Neural cell (in vitro differentiated cells): ENCODE data around the gene PUM2. TPM values are rescaled to one million over a fixed set of nuclear protein-coding genes. Genes with fewer than 3 reads are reported as not detected.
A peak's percentile ranks its signal among the peaks of the same experiment; 100 is the strongest.

Experiments used
- H2AFZ ChIP-seq: fragments of 200-600, 300-800 bp; sonication (generic), shearing (Covaris generic); 2 replicates; pipeline ENCODE4 v1.6.0; 2014; ENCODE audit warnings: low read depth, mild to moderate bottlenecking, antibody characterized with exemption, low read length, moderate library complexity
- H3F3A ChIP-seq: fragments of 200-600 bp; shearing (Covaris generic); 2 replicates; pipeline ENCODE4 v1.6.1; 2016; ENCODE audit warnings: mild to moderate bottlenecking, moderate library complexity, mixed read lengths, antibody characterized with exemption, low read length; ENCODE audit not compliant: insufficient read depth, poor library complexity, severe bottlenecking
- H3K27ac ChIP-seq: fragments of 200-600, 300-800 bp; sonication (generic), shearing (Covaris generic); 2 replicates; pipeline ENCODE4 v1.5.1; 2014; ENCODE audit warnings: mild to moderate bottlenecking, low read length, moderate library complexity
- H3K27me3 ChIP-seq: fragments of 300-800, 200-600 bp; sonication (generic), shearing (Covaris generic); 2 replicates; pipeline ENCODE4 v1.6.0; 2014; ENCODE audit warnings: mild to moderate bottlenecking, low read depth, low read length, moderate library complexity; ENCODE audit not compliant: insufficient read depth
- H3K36me3 ChIP-seq: fragments of 300-800, 200-600 bp; sonication (generic), shearing (Covaris generic); 2 replicates; pipeline ENCODE4 v1.5.1; 2014; ENCODE audit warnings: mild to moderate bottlenecking, antibody characterized with exemption, low read length, moderate library complexity; ENCODE audit not compliant: insufficient read depth
- H3K4me2 ChIP-seq: fragments of 300-800, 200-600 bp; sonication (generic), shearing (Covaris generic); 2 replicates; pipeline ENCODE4 v1.6.0; 2014; ENCODE audit warnings: mild to moderate bottlenecking, low read length
- H3K4me3 ChIP-seq: fragments of 300-800, 200-600 bp; sonication (generic), shearing (Covaris generic); 2 replicates; pipeline ENCODE4 v1.5.1; 2014; ENCODE audit warnings: mild to moderate bottlenecking, low read length, moderate library complexity
- H3K79me2 ChIP-seq: fragments of 200-600 bp; shearing (Covaris generic); replicated peaks from 2 replicates; pipeline ENCODE4 v1.6.0; 2014; ENCODE audit warnings: mild to moderate bottlenecking, low read length, moderate library complexity; ENCODE audit not compliant: insufficient read depth
- H3K9ac ChIP-seq: fragments of 300-800, 200-600 bp; sonication (generic), shearing (Covaris generic); 2 replicates; pipeline ENCODE4 v1.6.1; 2016; ENCODE audit warnings: mild to moderate bottlenecking, low read length, mixed read lengths
- H3K9me2 ChIP-seq: fragments of 200-600 bp; shearing (Covaris generic); 2 replicates; pipeline ENCODE4 v1.6.1; 2016; ENCODE audit warnings: mild to moderate bottlenecking, low read length, mixed read lengths; ENCODE audit not compliant: insufficient read depth
- H3K9me3 ChIP-seq: fragments of 200-600, 300-800 bp; sonication (generic), shearing (Covaris generic); 2 replicates; pipeline ENCODE4 v1.6.1; 2016; ENCODE audit warnings: mild to moderate bottlenecking, mixed run types, low read length, moderate library complexity, mixed read lengths
- H4K20me1 ChIP-seq: fragments of 200-600 bp; shearing (Covaris generic); 2 replicates; pipeline ENCODE4 v1.6.1; 2016; ENCODE audit warnings: mild to moderate bottlenecking, mixed run types; ENCODE audit not compliant: insufficient read depth
- EP300 ChIP-seq: fragments of 450-650 bp; conservative IDR thresholded peaks from 2 replicates; pipeline ENCODE4 v1.6.1; 2014; ENCODE audit warnings: antibody characterized with exemption, mild to moderate bottlenecking, moderate library complexity; ENCODE audit not compliant: poor library complexity, severe bottlenecking
- EZH2 ChIP-seq: fragments of 200-600, 300-800 bp; shearing (Covaris generic), sonication (generic); IDR thresholded peaks from 2 replicates; pipeline ENCODE4 v1.6.1; 2014; ENCODE audit warnings: antibody characterized with exemption, low read length, borderline replicate concordance, mild to moderate bottlenecking; ENCODE audit not compliant: insufficient read depth, poor library complexity, severe bottlenecking
- MXI1 ChIP-seq: fragments of 450-650 bp; conservative IDR thresholded peaks from 2 replicates; pipeline ENCODE4 v1.6.1; 2014; ENCODE audit warnings: antibody characterized with exemption, mild to moderate bottlenecking; ENCODE audit not compliant: poor library complexity, severe bottlenecking
- POLR2AphosphoS5 ChIP-seq: IDR thresholded peaks from 2 replicates; pipeline ENCODE4 v1.6.1; 2012
- RAD21 ChIP-seq: fragments of 450-650 bp; conservative IDR thresholded peaks from 2 replicates; pipeline ENCODE4 v1.6.1; 2014; ENCODE audit warnings: antibody characterized with exemption, mild to moderate bottlenecking, moderate library complexity
- REST ChIP-seq: IDR thresholded peaks from 2 replicates; pipeline ENCODE4 v1.6.1; 2012; ENCODE audit warnings: borderline replicate concordance
- SMC3 ChIP-seq: fragments of 450-650 bp; conservative IDR thresholded peaks from 2 replicates; pipeline ENCODE4 v1.6.1; 2014; ENCODE audit warnings: antibody characterized with exemption, mild to moderate bottlenecking, moderate library complexity; ENCODE audit not compliant: poor library complexity
- TAF1 ChIP-seq: IDR thresholded peaks from 2 replicates; pipeline ENCODE4 v1.6.1; 2012; ENCODE audit warnings: low read depth
- polyA minus RNA-seq: library from RNA; depleted of rRNA, polyadenylated mRNA; stranded (reverse); fragments of >200 nt; gene quantifications from 2 replicates; pipeline ENCODE4 v1.2.3, GENCODE V29; 2014
- polyA plus RNA-seq: library from polyadenylated mRNA; depleted of rRNA; stranded (reverse); fragments of >200 nt; gene quantifications from 2 replicates; pipeline ENCODE4 v1.2.3, GENCODE V29; 2014
- TF ChIP-seq, protein P1 (sequence below): fragments of 450-650 bp; IDR thresholded peaks from 2 replicates; pipeline ENCODE4 v1.5.1; 2014; ENCODE audit warnings: antibody characterized with exemption, mild to moderate bottlenecking, moderate library complexity; ENCODE audit not compliant: poor library complexity, severe bottlenecking

PUM2 gene, protein sequence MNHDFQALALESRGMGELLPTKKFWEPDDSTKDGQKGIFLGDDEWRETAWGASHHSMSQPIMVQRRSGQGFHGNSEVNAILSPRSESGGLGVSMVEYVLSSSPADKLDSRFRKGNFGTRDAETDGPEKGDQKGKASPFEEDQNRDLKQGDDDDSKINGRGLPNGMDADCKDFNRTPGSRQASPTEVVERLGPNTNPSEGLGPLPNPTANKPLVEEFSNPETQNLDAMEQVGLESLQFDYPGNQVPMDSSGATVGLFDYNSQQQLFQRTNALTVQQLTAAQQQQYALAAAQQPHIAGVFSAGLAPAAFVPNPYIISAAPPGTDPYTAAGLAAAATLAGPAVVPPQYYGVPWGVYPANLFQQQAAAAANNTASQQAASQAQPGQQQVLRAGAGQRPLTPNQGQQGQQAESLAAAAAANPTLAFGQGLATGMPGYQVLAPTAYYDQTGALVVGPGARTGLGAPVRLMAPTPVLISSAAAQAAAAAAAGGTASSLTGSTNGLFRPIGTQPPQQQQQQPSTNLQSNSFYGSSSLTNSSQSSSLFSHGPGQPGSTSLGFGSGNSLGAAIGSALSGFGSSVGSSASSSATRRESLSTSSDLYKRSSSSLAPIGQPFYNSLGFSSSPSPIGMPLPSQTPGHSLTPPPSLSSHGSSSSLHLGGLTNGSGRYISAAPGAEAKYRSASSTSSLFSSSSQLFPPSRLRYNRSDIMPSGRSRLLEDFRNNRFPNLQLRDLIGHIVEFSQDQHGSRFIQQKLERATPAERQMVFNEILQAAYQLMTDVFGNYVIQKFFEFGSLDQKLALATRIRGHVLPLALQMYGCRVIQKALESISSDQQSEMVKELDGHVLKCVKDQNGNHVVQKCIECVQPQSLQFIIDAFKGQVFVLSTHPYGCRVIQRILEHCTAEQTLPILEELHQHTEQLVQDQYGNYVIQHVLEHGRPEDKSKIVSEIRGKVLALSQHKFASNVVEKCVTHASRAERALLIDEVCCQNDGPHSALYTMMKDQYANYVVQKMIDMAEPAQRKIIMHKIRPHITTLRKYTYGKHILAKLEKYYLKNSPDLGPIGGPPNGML
- polyA plus RNA-seq, result 36.1 and 37.0 TPM in 2 replicates
- 179 and 214 TPM in 2 replicates for polyA minus RNA-seq

DNA sequence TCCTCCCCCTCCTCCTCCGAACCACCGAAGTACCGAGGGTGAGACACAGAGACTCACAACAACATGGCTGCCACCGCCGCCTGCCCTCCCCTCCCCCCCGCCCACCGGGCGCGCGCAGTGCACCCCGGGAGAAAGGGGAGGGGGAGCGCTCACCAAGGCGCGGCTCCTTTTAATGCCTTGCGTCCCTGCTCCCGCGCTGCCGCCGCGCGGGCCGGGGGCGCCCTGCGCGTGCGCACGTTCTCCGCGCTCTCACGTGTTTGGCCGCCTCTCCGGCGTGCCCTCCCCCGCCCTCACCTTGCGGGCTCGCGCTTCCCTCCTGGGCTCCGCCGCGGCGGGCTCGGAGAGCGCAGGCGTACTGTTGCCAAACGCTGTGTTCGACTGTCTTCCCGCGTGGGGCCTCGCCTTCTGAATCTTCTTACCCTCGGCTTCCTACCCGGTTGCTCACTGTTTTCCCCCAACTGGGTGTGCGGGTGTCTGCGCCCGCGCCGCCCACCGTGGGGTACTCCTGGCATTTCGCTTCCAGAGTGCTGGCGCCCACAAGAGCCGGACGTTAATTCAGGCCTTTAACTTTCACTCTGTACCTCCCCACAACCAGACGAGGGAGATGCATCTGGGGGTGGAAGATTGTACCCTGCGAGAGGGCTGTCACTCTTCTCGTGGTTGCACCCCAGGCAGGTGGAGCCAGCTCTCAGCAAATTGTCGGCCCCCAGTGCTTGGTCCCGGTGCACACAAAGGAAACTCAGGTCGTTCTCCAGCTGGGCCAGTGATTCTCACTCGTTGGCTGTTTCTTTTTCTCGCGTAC, at the start of gene PUM2:
TSS of gene PUM2 (minus strand) at position 92 of the 802 bp plus-strand sequence. CDS start 23,484 bp downstream, outside the sequence.
- peak within 1 kb of the TSS; percentile 98 for H3K9ac ChIP-seq
- H4K20me1 ChIP-seq, result peaks cover 28% of the 10 kb centered on the region
- peak within 1 kb of the TSS; percentile 96 for H3K27ac ChIP-seq
- peak; percentile 93 for TF ChIP-seq POLR2AphosphoS5
- peak; percentile 43 for TF ChIP-seq SMC3
- TF ChIP-seq, protein P1, sequence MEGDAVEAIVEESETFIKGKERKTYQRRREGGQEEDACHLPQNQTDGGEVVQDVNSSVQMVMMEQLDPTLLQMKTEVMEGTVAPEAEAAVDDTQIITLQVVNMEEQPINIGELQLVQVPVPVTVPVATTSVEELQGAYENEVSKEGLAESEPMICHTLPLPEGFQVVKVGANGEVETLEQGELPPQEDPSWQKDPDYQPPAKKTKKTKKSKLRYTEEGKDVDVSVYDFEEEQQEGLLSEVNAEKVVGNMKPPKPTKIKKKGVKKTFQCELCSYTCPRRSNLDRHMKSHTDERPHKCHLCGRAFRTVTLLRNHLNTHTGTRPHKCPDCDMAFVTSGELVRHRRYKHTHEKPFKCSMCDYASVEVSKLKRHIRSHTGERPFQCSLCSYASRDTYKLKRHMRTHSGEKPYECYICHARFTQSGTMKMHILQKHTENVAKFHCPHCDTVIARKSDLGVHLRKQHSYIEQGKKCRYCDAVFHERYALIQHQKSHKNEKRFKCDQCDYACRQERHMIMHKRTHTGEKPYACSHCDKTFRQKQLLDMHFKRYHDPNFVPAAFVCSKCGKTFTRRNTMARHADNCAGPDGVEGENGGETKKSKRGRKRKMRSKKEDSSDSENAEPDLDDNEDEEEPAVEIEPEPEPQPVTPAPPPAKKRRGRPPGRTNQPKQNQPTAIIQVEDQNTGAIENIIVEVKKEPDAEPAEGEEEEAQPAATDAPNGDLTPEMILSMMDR, result peak; percentile 38
- TF ChIP-seq EZH2, result no peak
- TF ChIP-seq EP300, result peak; percentile 30
- no peak for TF ChIP-seq TAF1
- TF ChIP-seq RAD21, result peak; percentile 17
- peak; percentile 46 for TF ChIP-seq MXI1
- TF ChIP-seq REST, result peak; percentile 84
- H3K36me3 ChIP-seq, result no peaks in the 10 kb centered on the region
- H3K4me3 ChIP-seq, result peak within 1 kb of the TSS; percentile 89
- peak within 1 kb of the TSS; percentile 82 for H2AFZ ChIP-seq
- no peaks in the 10 kb centered on the region for H3K9me3 ChIP-seq
- H3K27me3 ChIP-seq, result no peaks in the 10 kb centered on the region
- peaks cover 42% of the 10 kb centered on the region for H3K79me2 ChIP-seq
- no peaks in the 10 kb centered on the region for H3K9me2 ChIP-seq
- peak within 1 kb of the TSS; percentile 90 for H3K4me2 ChIP-seq
- H3F3A ChIP-seq, result peaks cover 8% of the 10 kb centered on the region
